ENCODE data around the gene CDK19. TPM values are rescaled to one million over a fixed set of nuclear protein-coding genes. Genes with fewer than 3 reads are reported as not detected.

Gene CDK19
- total RNA-seq (10 to 100 TPM; 23.8 to 24.3 TPM), polyA plus RNA-seq (1 to 10 TPM; 1.0 to 2.6 TPM)

- peak; percentile 99 for DNase-seq
- peak within 1 kb of the TSS; percentile 75 for H3K27ac ChIP-seq (ENCODE audit: low read depth, low read length)
- peaks cover 0 to 14% of the 10 kb centered on the region in 2 donors for H3K36me3 Mint-ChIP-seq
- H3K27me3 Mint-ChIP-seq, result no peaks in the 10 kb centered on the region
- H3K4me3 ChIP-seq (ENCODE audit: low read length in 2 of 2), result peak within 1 kb of the TSS; percentile 85 to 91
- ChIA-PET POLR2A (ENCODE audit: partially characterized antibody) (interaction anchor here (0.6 to 4.9 kb wide), 39 partner anchors 9 to 1968 kb away, joined by 3 to 535 read pairs (median 4); partner anchors contain the start of genes AMD1, ARMC2, CD164 and CDC40), CTCF (ENCODE audit: partially characterized antibody) (interaction anchor here (0.7 to 7.6 kb wide), 12 partner anchors 50 to 1272 kb away, joined by 3 to 102 read pairs (median 4); partner anchors contain the start of genes AMD1, FAM229B, GTF3C6 and TUBE1)
- H3K9me3 Mint-ChIP-seq, result peaks cover 0 to 10% (median 0%) of the 10 kb centered on the region in 8 donors
- peak within 1 kb of the TSS; percentile 95 to 100 (median 98) for H3K4me3 Mint-ChIP-seq
- H3K27ac Mint-ChIP-seq, result peak within 1 kb of the TSS; percentile 98 to 100 (median 99)
- H3K4me1 ChIP-seq (ENCODE audit: insufficient read depth, low read length), result peaks cover 26% of the 10 kb centered on the region
- H3K9me3 ChIP-seq (ENCODE audit: control insufficient read depth in 1 of 2, low read length in 2 of 2), result no peaks in the 10 kb centered on the region
- H3K4me1 Mint-ChIP-seq, result peaks cover 14 to 38% (median 20%) of the 10 kb centered on the region in 4 donors
- no peaks in the 10 kb centered on the region for H3K36me3 ChIP-seq (ENCODE audit: insufficient read depth, low read length)
- intact Hi-C loops (cut with micrococcal nuclease), result loop anchor here (1.0 to 10.0 kb wide), 13 partner anchors 59 to 1808 kb away; partner anchors contain the start of genes AMD1, CD164, CDC40 and CEP57L1
- no peaks in the 10 kb centered on the region for H3K27me3 ChIP-seq (ENCODE audit: insufficient read depth, low read length)
These were observed at the start of gene CDK19 for GRCh38 chr6:110815411-110816409. Gene CDK19, minus strand, starts transcription at chr6:110815469. Its CDS starts 333 bp downstream, at chr6:110815136.

- DNase-seq, result no peak
- peaks cover 3 to 8% (median 5%) of the 10 kb centered on the region in 4 donors for H3K4me1 Mint-ChIP-seq
- H3K4me3 Mint-ChIP-seq, result no peak overlapping the region
- Histone ChIP-seq H3K4me1 (ENCODE audit: insufficient read depth, low read length) (peaks cover 10% of the 10 kb centered on the region), H3K27ac (ENCODE audit: low read depth, low read length) (no peak overlapping the region), H3K27me3 (ENCODE audit: insufficient read depth, low read length) (no peaks in the 10 kb centered on the region), H3K36me3 (ENCODE audit: insufficient read depth, low read length) (no peaks in the 10 kb centered on the region), H3K4me3 (ENCODE audit: low read length in 2 of 2) (no peak overlapping the region), H3K9me3 (ENCODE audit: control insufficient read depth in 1 of 2, low read length in 2 of 2) (no peaks in the 10 kb centered on the region)
- CTCF ChIA-PET (ENCODE audit: partially characterized antibody), result interaction anchor here (2.0 to 2.5 kb wide), 2 partner anchors 14 to 49 kb away, joined by 5 to 15 read pairs; partner anchors contain the start of gene CDK19
- no peaks in the 10 kb centered on the region for H3K36me3 Mint-ChIP-seq
- H3K27ac Mint-ChIP-seq, result no peak overlapping the region
- POLR2A ChIA-PET (ENCODE audit: partially characterized antibody), result interaction anchor here (0.6 to 3.5 kb wide), 4 partner anchors 11 to 167 kb away, joined by 3 to 49 read pairs (median 14); partner anchors contain the start of genes AMD1 and CDK19
- intact Hi-C loops (cut with micrococcal nuclease), result no loop called here
- no peaks in the 10 kb centered on the region for H3K27me3 Mint-ChIP-seq
- H3K9me3 Mint-ChIP-seq, result no peaks in the 10 kb centered on the region
These were observed 49.6 kb upstream of the CDK19 start for GRCh38 chr6:110864824-110865223.

- peaks cover 0 to 4% of the 10 kb centered on the region in 2 donors for H3K36me3 Mint-ChIP-seq
- peaks cover 4% of the 10 kb centered on the region for H3K4me1 ChIP-seq (ENCODE audit: insufficient read depth, low read length)
- H3K27me3 Mint-ChIP-seq, result no peaks in the 10 kb centered on the region
- CTCF ChIA-PET (ENCODE audit: partially characterized antibody), result no interaction called here
- H3K36me3 ChIP-seq (ENCODE audit: insufficient read depth, low read length), result no peaks in the 10 kb centered on the region
- H3K27ac ChIP-seq (ENCODE audit: low read depth, low read length), result no peak overlapping the region
- no peak overlapping the region for H3K27ac Mint-ChIP-seq
- no peak for DNase-seq
- peak overlapping the region in 3 of 8 donors; percentile 17 to 67 (median 51) for H3K4me3 Mint-ChIP-seq
- H3K4me3 ChIP-seq (ENCODE audit: low read length in 2 of 2), result no peak overlapping the region
- H3K9me3 Mint-ChIP-seq, result no peaks in the 10 kb centered on the region
- no peaks in the 10 kb centered on the region for H3K9me3 ChIP-seq (ENCODE audit: control insufficient read depth in 1 of 2, low read length in 2 of 2)
- POLR2A ChIA-PET (ENCODE audit: partially characterized antibody), result interaction anchor here (1.6 kb wide), 1 partner anchor 44 kb away, joined by 3 read pairs; the partner anchor contains the start of gene CDK19
- peaks cover 0 to 4% (median under 1%) of the 10 kb centered on the region in 4 donors for H3K4me1 Mint-ChIP-seq
- intact Hi-C loops (cut with micrococcal nuclease), result no loop called here
- H3K27me3 ChIP-seq (ENCODE audit: insufficient read depth, low read length), result no peaks in the 10 kb centered on the region
These were observed 44.1 kb upstream of the CDK19 start for GRCh38 chr6:110859335-110859792.

- H3K27ac ChIP-seq (ENCODE audit: low read depth, low read length), result no peak overlapping the region
- peaks cover 0 to under 1% of the 10 kb centered on the region in 2 donors for H3K27me3 Mint-ChIP-seq
- CTCF ChIA-PET (ENCODE audit: partially characterized antibody), result no interaction called here
These were observed 43.4 kb upstream of the CDK19 start for GRCh38 chr6:110858562-110859214.

GRCh38 chr6:110858016-110858415 lies 42.7 kb upstream of the CDK19 start:
- H3K27me3 ChIP-seq (ENCODE audit: insufficient read depth, low read length), result no peaks in the 10 kb centered on the region
- Mint-ChIP-seq H3K27me3 (peaks cover 0 to 2% of the 10 kb centered on the region in 2 donors), H3K9me3 (no peaks in the 10 kb centered on the region), H3K36me3 (peaks cover 0 to 4% of the 10 kb centered on the region in 2 donors), H3K27ac (no peak overlapping the region), H3K4me1 (peaks cover 0 to 4% (median under 1%) of the 10 kb centered on the region in 4 donors), H3K4me3 (no peak overlapping the region)
- H3K36me3 ChIP-seq (ENCODE audit: insufficient read depth, low read length), result no peaks in the 10 kb centered on the region
- DNase-seq, result no peak
- intact Hi-C loops (cut with micrococcal nuclease), result no loop called here
- CTCF ChIA-PET (ENCODE audit: partially characterized antibody), result no interaction called here
- no peak overlapping the region for H3K4me3 ChIP-seq (ENCODE audit: low read length in 2 of 2)
- H3K27ac ChIP-seq (ENCODE audit: low read depth, low read length), result no peak overlapping the region
- POLR2A ChIA-PET (ENCODE audit: partially characterized antibody), result interaction anchor here (1.6 kb wide), 1 partner anchor 43 kb away, joined by 3 read pairs; the partner anchor contains the start of gene CDK19
- peaks cover 4% of the 10 kb centered on the region for H3K4me1 ChIP-seq (ENCODE audit: insufficient read depth, low read length)
- H3K9me3 ChIP-seq (ENCODE audit: control insufficient read depth in 1 of 2, low read length in 2 of 2), result no peaks in the 10 kb centered on the region

More at GRCh38 chr6:110858562-110859214, 43.4 kb upstream of the CDK19 start:
- Histone ChIP-seq H3K27me3 (ENCODE audit: insufficient read depth, low read length) (no peaks in the 10 kb centered on the region), H3K4me1 (ENCODE audit: insufficient read depth, low read length) (peaks cover 4% of the 10 kb centered on the region), H3K9me3 (ENCODE audit: control insufficient read depth in 1 of 2, low read length in 2 of 2) (no peaks in the 10 kb centered on the region), H3K4me3 (ENCODE audit: low read length in 2 of 2) (no peak overlapping the region), H3K36me3 (ENCODE audit: insufficient read depth, low read length) (no peaks in the 10 kb centered on the region)
- no peak for DNase-seq
- H3K9me3 Mint-ChIP-seq, result no peaks in the 10 kb centered on the region
- peak overlapping the region in 1 of 8 donors; percentile 51 for H3K4me3 Mint-ChIP-seq
- intact Hi-C loops (cut with micrococcal nuclease), result no loop called here
- peaks cover 0 to 4% of the 10 kb centered on the region in 2 donors for H3K36me3 Mint-ChIP-seq
- H3K4me1 Mint-ChIP-seq, result peaks cover 0 to 4% (median under 1%) of the 10 kb centered on the region in 4 donors
- H3K27ac Mint-ChIP-seq, result no peak overlapping the region
- POLR2A ChIA-PET (ENCODE audit: partially characterized antibody), result interaction anchor here (1.6 kb wide), 1 partner anchor 43 kb away, joined by 3 read pairs; the partner anchor contains the start of gene CDK19

- intact Hi-C loops (cut with micrococcal nuclease), result no loop called here
- H3K4me1 ChIP-seq (ENCODE audit: insufficient read depth, low read length), result peaks cover 4% of the 10 kb centered on the region
- Mint-ChIP-seq H3K4me1 (peaks cover 0 to 4% (median under 1%) of the 10 kb centered on the region in 4 donors), H3K4me3 (no peak overlapping the region), H3K9me3 (no peaks in the 10 kb centered on the region), H3K27ac (no peak overlapping the region), H3K36me3 (peaks cover 0 to 4% of the 10 kb centered on the region in 2 donors), H3K27me3 (peaks cover 0 to 2% of the 10 kb centered on the region in 2 donors)
- H3K4me3 ChIP-seq (ENCODE audit: low read length in 2 of 2), result no peak overlapping the region
- no peaks in the 10 kb centered on the region for H3K9me3 ChIP-seq (ENCODE audit: control insufficient read depth in 1 of 2, low read length in 2 of 2)
- ChIA-PET CTCF (ENCODE audit: partially characterized antibody) (interaction anchor here (0.9 kb wide), 1 partner anchor 22 kb away, joined by 3 read pairs; no protein-coding TSS in a partner anchor), POLR2A (ENCODE audit: partially characterized antibody) (interaction anchor here (1.8 kb wide), 1 partner anchor 18 kb away, joined by 9 read pairs; the partner anchor contains the start of gene AMD1)
- H3K27ac ChIP-seq (ENCODE audit: low read depth, low read length), result no peak overlapping the region
- no peaks in the 10 kb centered on the region for H3K27me3 ChIP-seq (ENCODE audit: insufficient read depth, low read length)
- no peak for DNase-seq
- no peaks in the 10 kb centered on the region for H3K36me3 ChIP-seq (ENCODE audit: insufficient read depth, low read length)
These were observed 41.0 kb upstream of the CDK19 start for GRCh38 chr6:110856296-110856695.
